DMS 273 (cell line): Measurements from ENCODE around the gene PLXNA2.

Experiments
- DNase-seq: peaks from one replicate; lab custom pipeline; 2025; ENCODE audit not compliant: unreplicated experiment; lab: John Stamatoyannopoulos, UW

Gene PLXNA2

GRCh38 chr1:208100106-208100505 lies 144.1 kb downstream of the PLXNA2 start:
- DNase-seq: no peak

GRCh38 chr1:208098773-208099172 lies 145.4 kb downstream of the PLXNA2 start:
- DNase-seq: no peak

GRCh38 chr1:208093754-208094719 lies 150.1 kb downstream of the PLXNA2 start:
- peak; percentile 81 for DNase-seq

GRCh38 chr1:208093046-208093445 lies 151.1 kb downstream of the PLXNA2 start:
- no peak for DNase-seq

- no peak for DNase-seq
Measured at GRCh38 chr1:208090388-208091301, 153.5 kb downstream of the PLXNA2 start.

- no peak for DNase-seq
Measured at GRCh38 chr1:208089761-208090370, 154.3 kb downstream of the PLXNA2 start.

GRCh38 chr1:208089149-208089548 lies 155.0 kb downstream of the PLXNA2 start:
- no peak for DNase-seq

GRCh38 chr1:208088319-208088718 lies 155.9 kb downstream of the PLXNA2 start:
- no peak for DNase-seq

GRCh38 chr1:208085655-208086515 lies 158.3 kb downstream of the PLXNA2 start:
- peak; percentile 54 for DNase-seq

- DNase-seq: no peak
Measured at GRCh38 chr1:208084764-208085163, 159.4 kb downstream of the PLXNA2 start.

GRCh38 chr1:208084220-208084619 lies 160.0 kb downstream of the PLXNA2 start:
- DNase-seq: no peak

GRCh38 chr1:208083715-208084085 lies 160.5 kb downstream of the PLXNA2 start:
- DNase-seq: no peak

- DNase-seq: no peak
Measured at GRCh38 chr1:208083016-208083714, 161.0 kb downstream of the PLXNA2 start.

- DNase-seq: no peak
Measured at GRCh38 chr1:208081972-208082371, 162.2 kb downstream of the PLXNA2 start.

GRCh38 chr1:208080396-208081286 lies 163.5 kb downstream of the PLXNA2 start:
- no peak for DNase-seq

- no peak for DNase-seq
Measured at GRCh38 chr1:208079161-208079560, 165.0 kb downstream of the PLXNA2 start.

- DNase-seq: no peak
Measured at GRCh38 chr1:208078752-208079151, 165.4 kb downstream of the PLXNA2 start.

GRCh38 chr1:208077232-208078075 lies 166.7 kb downstream of the PLXNA2 start:
- DNase-seq: peak; percentile 19
